ENCODE results near the gene FAM168A. TPM values are rescaled to one million over a fixed set of nuclear protein-coding genes. Genes with fewer than 3 reads are reported as not detected.

The FAM168A gene
- total RNA-seq, 1 donor: 28.2 TPM

DNA sequence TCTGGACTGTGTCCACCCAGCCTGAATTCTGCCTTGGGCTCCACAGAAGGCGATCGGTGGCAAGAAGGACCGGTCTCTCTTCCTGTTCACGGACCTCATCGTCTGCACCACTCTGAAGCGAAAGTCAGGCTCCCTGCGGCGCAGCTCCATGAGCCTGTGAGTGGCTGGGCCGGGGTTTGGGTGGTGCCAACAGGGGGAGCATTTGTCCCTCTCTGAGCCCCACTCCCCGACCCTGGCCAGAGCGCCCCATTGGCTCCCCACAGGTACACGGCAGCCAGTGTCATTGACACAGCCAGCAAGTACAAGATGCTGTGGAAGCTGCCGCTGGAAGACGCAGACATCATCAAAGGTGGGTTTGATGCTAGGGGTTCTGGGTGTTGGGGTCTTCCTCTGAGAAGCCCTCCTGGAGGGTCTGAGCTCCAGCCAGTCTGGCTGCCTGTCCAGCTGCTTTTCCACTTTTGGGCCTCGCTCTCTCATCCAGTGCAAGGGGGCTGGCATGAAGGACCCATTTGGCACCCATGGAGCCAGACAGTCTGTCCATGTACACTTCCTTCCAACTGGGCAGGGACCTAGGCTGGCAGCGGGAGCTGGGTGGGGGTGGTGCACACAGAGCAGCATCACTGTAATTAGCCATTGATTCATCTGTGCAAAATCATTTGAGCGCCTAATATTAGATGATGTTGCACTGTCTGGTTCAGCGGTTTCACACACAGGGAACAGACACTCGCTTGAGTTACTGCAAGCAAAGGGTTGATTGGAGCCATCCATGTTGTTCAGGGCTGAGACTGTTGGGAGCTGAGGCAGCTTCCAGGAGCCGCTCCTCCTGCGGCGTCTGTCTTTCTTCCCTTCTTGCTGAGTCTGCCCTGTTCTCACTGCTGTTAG is 240.7 kb downstream of the FAM168A start:
- H3K9me3 ChIP-seq (ENCODE audit: low read depth, low read length): no peaks in the 10 kb centered on the region
- peak overlapping the region; percentile 94 for H3K27ac ChIP-seq (ENCODE audit: low read depth, low read length)
- H3K4me1 ChIP-seq (ENCODE audit: insufficient read depth, low read length): peaks cover 28% of the 10 kb centered on the region
- peaks cover 37% of the 10 kb centered on the region for H3K79me2 ChIP-seq (ENCODE audit: insufficient read depth, low read length)
- no peak overlapping the region for H2AFZ ChIP-seq (ENCODE audit: low read length)
- H4K20me1 ChIP-seq (ENCODE audit: insufficient read depth, low read length): peaks cover 28% of the 10 kb centered on the region
- TF ChIP-seq, protein P1, sequence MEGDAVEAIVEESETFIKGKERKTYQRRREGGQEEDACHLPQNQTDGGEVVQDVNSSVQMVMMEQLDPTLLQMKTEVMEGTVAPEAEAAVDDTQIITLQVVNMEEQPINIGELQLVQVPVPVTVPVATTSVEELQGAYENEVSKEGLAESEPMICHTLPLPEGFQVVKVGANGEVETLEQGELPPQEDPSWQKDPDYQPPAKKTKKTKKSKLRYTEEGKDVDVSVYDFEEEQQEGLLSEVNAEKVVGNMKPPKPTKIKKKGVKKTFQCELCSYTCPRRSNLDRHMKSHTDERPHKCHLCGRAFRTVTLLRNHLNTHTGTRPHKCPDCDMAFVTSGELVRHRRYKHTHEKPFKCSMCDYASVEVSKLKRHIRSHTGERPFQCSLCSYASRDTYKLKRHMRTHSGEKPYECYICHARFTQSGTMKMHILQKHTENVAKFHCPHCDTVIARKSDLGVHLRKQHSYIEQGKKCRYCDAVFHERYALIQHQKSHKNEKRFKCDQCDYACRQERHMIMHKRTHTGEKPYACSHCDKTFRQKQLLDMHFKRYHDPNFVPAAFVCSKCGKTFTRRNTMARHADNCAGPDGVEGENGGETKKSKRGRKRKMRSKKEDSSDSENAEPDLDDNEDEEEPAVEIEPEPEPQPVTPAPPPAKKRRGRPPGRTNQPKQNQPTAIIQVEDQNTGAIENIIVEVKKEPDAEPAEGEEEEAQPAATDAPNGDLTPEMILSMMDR (IDR thresholded peaks at IDR 0.05; ENCODE audit: extremely low read depth, low read depth, low read length): no peak
- H3K36me3 ChIP-seq (ENCODE audit: insufficient read depth, low read length): peaks cover 82% of the 10 kb centered on the region
- H3K27me3 ChIP-seq (ENCODE audit: insufficient read depth, low read length): no peaks in the 10 kb centered on the region
- no peak for DNase-seq (ENCODE audit: insufficient read length, low spot score, missing footprints)
- H3K4me2 ChIP-seq (ENCODE audit: insufficient read depth, low read length): peak overlapping the region; percentile 30
- H3K4me3 ChIP-seq (ENCODE audit: insufficient read depth, low read length): no peak overlapping the region

DNA sequence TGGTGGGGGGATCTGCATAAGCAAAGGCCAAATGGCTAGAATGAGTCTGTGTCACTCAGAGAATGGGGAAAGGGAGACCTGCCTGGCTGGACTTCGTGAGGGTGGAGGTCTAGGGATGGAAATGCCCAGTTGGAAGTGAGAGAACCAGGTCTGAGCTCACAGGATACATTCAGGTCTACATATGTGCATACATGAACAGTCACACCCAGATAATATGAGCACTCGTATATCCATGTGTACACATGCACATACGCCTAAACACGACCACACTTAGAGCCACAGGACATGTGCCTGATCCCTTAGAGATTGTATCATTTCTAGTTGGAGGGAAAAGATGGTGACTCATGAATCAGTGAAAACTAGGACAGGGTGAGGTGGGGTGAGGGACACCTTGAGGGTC is 242.8 kb downstream of the FAM168A start:
- no peak overlapping the region for H3K4me3 ChIP-seq (ENCODE audit: insufficient read depth, low read length)
- H4K20me1 ChIP-seq (ENCODE audit: insufficient read depth, low read length): peaks cover 48% of the 10 kb centered on the region
- H3K36me3 ChIP-seq (ENCODE audit: insufficient read depth, low read length): peaks cover 63% of the 10 kb centered on the region
- no peak overlapping the region for H3K4me2 ChIP-seq (ENCODE audit: insufficient read depth, low read length)
- TF ChIP-seq, protein P1 (IDR thresholded peaks at IDR 0.05; ENCODE audit: extremely low read depth, low read depth, low read length): no peak
- H3K4me1 ChIP-seq (ENCODE audit: insufficient read depth, low read length): peaks cover 35% of the 10 kb centered on the region
- H3K9me3 ChIP-seq (ENCODE audit: low read depth, low read length): no peaks in the 10 kb centered on the region
- DNase-seq (ENCODE audit: insufficient read length, low spot score, missing footprints): no peak
- no peak overlapping the region for H3K27ac ChIP-seq (ENCODE audit: low read depth, low read length)
- H3K79me2 ChIP-seq (ENCODE audit: insufficient read depth, low read length): peaks cover 53% of the 10 kb centered on the region
- no peaks in the 10 kb centered on the region for H3K27me3 ChIP-seq (ENCODE audit: insufficient read depth, low read length)
- H2AFZ ChIP-seq (ENCODE audit: low read length): no peak overlapping the region

DNA sequence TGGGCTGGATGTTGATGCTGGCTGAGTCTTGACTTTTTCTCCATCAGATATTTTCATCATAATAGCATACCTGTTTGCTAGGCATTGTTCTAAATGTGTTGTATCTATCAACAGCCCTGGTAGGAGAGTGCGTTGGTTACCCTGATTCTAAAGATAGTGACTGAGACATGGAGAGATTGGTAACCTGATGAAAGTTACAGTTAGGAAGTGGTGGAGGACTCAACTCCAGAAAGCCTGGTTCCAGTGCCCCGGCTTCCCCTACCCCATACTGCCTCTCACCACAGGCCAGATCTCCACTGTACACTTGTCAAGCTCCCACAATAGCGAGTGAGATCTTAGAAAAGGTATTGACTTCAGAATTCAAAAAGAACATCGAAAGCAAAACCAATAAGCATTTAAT is 244.5 kb downstream of the FAM168A start:
- DNase-seq (ENCODE audit: insufficient read length, low spot score, missing footprints): no peak
- Histone ChIP-seq H3K4me1 (ENCODE audit: insufficient read depth, low read length) (peaks cover 19% of the 10 kb centered on the region), H3K4me3 (ENCODE audit: insufficient read depth, low read length) (no peak overlapping the region), H3K27me3 (ENCODE audit: insufficient read depth, low read length) (no peaks in the 10 kb centered on the region), H3K9me3 (ENCODE audit: low read depth, low read length) (no peaks in the 10 kb centered on the region), H3K79me2 (ENCODE audit: insufficient read depth, low read length) (peaks cover 65% of the 10 kb centered on the region), H3K36me3 (ENCODE audit: insufficient read depth, low read length) (peaks cover 61% of the 10 kb centered on the region), H3K27ac (ENCODE audit: low read depth, low read length) (no peak overlapping the region), H2AFZ (ENCODE audit: low read length) (no peak overlapping the region), H3K4me2 (ENCODE audit: insufficient read depth, low read length) (no peak overlapping the region), H4K20me1 (ENCODE audit: insufficient read depth, low read length) (peaks cover 56% of the 10 kb centered on the region)
- TF ChIP-seq, protein P1 (IDR thresholded peaks at IDR 0.05; ENCODE audit: extremely low read depth, low read depth, low read length): no peak

DNA sequence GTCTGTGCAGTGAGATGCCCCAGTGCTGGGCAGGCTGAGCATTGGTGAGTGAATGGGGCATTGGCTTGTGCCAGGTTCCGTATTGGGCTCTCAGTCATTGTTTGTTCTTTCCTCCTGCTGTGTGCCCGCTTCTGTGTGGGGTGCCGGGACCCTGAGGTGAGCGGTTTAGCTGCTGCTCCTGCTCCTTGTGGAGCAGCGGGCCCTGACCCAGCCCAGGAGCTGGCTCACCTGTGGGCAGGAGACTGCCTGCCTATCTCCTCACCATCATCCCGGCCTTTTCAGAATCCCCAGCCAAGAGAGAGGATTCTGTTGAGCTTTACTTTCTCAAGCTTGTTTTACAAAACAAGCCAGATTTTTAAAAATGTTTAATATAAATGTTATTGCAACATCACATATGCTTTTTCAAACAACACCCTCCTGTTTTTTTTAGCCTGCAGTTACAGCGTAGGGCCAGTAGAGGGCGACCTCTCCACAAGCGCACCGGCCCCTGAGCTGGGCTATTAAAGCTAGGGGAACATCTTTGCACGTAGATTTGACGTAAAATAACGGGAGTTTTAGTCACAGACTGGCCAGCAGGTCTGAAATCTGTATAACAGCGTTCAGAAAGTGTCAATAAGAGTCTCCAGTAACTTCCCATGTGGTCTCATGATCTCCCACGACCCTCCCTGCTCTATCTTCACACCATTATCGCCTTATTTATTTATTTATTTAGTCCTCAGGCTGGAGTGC is 246.8 kb downstream of the FAM168A start:
- no peaks in the 10 kb centered on the region for H3K9me3 ChIP-seq (ENCODE audit: low read depth, low read length)
- H4K20me1 ChIP-seq (ENCODE audit: insufficient read depth, low read length): peaks cover 77% of the 10 kb centered on the region
- peaks cover 88% of the 10 kb centered on the region for H3K79me2 ChIP-seq (ENCODE audit: insufficient read depth, low read length)
- H3K27ac ChIP-seq (ENCODE audit: low read depth, low read length): peak overlapping the region; percentile 52
- H3K27me3 ChIP-seq (ENCODE audit: insufficient read depth, low read length): no peaks in the 10 kb centered on the region
- H3K4me2 ChIP-seq (ENCODE audit: insufficient read depth, low read length): no peak overlapping the region
- peak; percentile 98 for DNase-seq (ENCODE audit: insufficient read length, low spot score, missing footprints)
- H3K4me1 ChIP-seq (ENCODE audit: insufficient read depth, low read length): peaks cover 7% of the 10 kb centered on the region
- H2AFZ ChIP-seq (ENCODE audit: low read length): no peak overlapping the region
- H3K4me3 ChIP-seq (ENCODE audit: insufficient read depth, low read length): no peak overlapping the region
- TF ChIP-seq, protein P1 (IDR thresholded peaks at IDR 0.05; ENCODE audit: extremely low read depth, low read depth, low read length): peak; percentile 100
- H3K36me3 ChIP-seq (ENCODE audit: insufficient read depth, low read length): peaks cover 55% of the 10 kb centered on the region

Data from osteoblast (primary cell).